Keratinocyte (primary cell): ENCODE measurements around the gene PDZD2. TPM values are rescaled to one million over a fixed set of nuclear protein-coding genes. Genes with fewer than 3 reads are reported as not detected.

ENCODE experiments used
- DNase-seq: peaks from one replicate; pipeline ENCODE4 v3.0.0-alpha.2; 2011; ENCODE audit warnings: low read depth, missing footprints, low spot score
- FAIRE-seq: peaks from 2 replicates; lab custom pipeline; 2011; peaks lifted over from hg19 to GRCh38; lab: Jason Lieb, UNC
- H2AFZ ChIP-seq: 2 replicates; pipeline ENCODE4 v1.6.0; 2012; ENCODE audit warnings: low read length, control low read depth, inconsistent platforms; ENCODE audit not compliant: control insufficient read depth
- H3K27ac ChIP-seq: 2 replicates; pipeline ENCODE4 v1.5.1; 2011; ENCODE audit warnings: low read length; ENCODE audit not compliant: control insufficient read depth, insufficient read depth
- H3K27me3 ChIP-seq: 3 replicates; pipeline ENCODE4 v1.6.0; 2011; ENCODE audit warnings: low read length; ENCODE audit not compliant: control insufficient read depth, insufficient read depth; ENCODE audit errors: extremely low read depth
- H3K36me3 ChIP-seq, 2 experiments: 2 replicates in 1 of 2; 3 replicates in 1 of 2; pipeline ENCODE4 v1.5.1; 2011; ENCODE audit warnings: low read length in 2 of 2, mild to moderate bottlenecking in 1 of 2; ENCODE audit not compliant: control insufficient read depth in 2 of 2, insufficient read depth in 2 of 2; ENCODE audit errors: extremely low read depth in 1 of 2
- H3K4me1 ChIP-seq: 3 replicates; pipeline ENCODE4 v1.5.1; 2011; ENCODE audit warnings: low read length; ENCODE audit not compliant: control insufficient read depth, insufficient read depth; ENCODE audit errors: extremely low read depth
- H3K4me2 ChIP-seq: 3 replicates; pipeline ENCODE4 v1.6.0; 2011; ENCODE audit warnings: low read depth, low read length; ENCODE audit not compliant: control insufficient read depth, insufficient read depth; ENCODE audit errors: extremely low read depth
- H3K4me3 ChIP-seq, 3 experiments: fragments of 200-600 bp in 1 of 3; sonication (generic) in 1 of 3; 2 replicates in 2 of 3; 3 replicates in 1 of 3; pipeline ENCODE4 v1.5.1; 2011 to 2016; ENCODE audit warnings: low read length in 3 of 3, mild to moderate bottlenecking in 3 of 3, control low read depth in 2 of 3, inconsistent platforms in 1 of 3, low read depth in 1 of 3, mixed read lengths in 1 of 3, mixed run types in 1 of 3, moderate library complexity in 1 of 3; ENCODE audit not compliant: control insufficient read depth in 2 of 3, insufficient read depth in 2 of 3; ENCODE audit errors: extremely low read depth in 1 of 3
- H3K79me2 ChIP-seq: 2 replicates; pipeline ENCODE4 v1.6.0; 2012; ENCODE audit warnings: low read length; ENCODE audit not compliant: control insufficient read depth, insufficient read depth
- H3K9ac ChIP-seq: 3 replicates; pipeline ENCODE4 v1.6.0; 2011; ENCODE audit warnings: low read length; ENCODE audit not compliant: control insufficient read depth, insufficient read depth; ENCODE audit errors: extremely low read depth
- H3K9me1 ChIP-seq: 3 replicates; pipeline ENCODE4 v1.6.0; 2011; ENCODE audit warnings: low read length; ENCODE audit not compliant: control insufficient read depth, insufficient read depth; ENCODE audit errors: extremely low read depth
- H3K9me3 ChIP-seq: 2 replicates; pipeline ENCODE4 v1.5.1; 2012; ENCODE audit warnings: low read depth, low read length; ENCODE audit not compliant: control insufficient read depth
- H4K20me1 ChIP-seq: 3 replicates; pipeline ENCODE4 v1.6.0; 2011; ENCODE audit warnings: low read length; ENCODE audit not compliant: control insufficient read depth, insufficient read depth; ENCODE audit errors: extremely low read depth
- EZH2 ChIP-seq: IDR thresholded peaks from one replicate; pipeline ENCODE4 v1.6.1; 2012; ENCODE audit warnings: inconsistent platforms, mild to moderate bottlenecking, low read length, moderate library complexity
- dilution Hi-C: fragments of 300-500 bp; cut with MboI; formaldehyde crosslinking; loops from one replicate; pipeline ENCODE4 v1.7.0; 2020; ENCODE audit warnings: low sequenced_read_pairs; ENCODE audit not compliant: extremely low pct_ligation_motif_present
- polyA plus RNA-seq, 5 experiments: library from polyadenylated mRNA; depleted of rRNA in 3 of 5; stranded (reverse) in 3 of 5; stranded (forward) in 1 of 5; unstranded in 1 of 5; fragments of >200 nt; gene quantifications; 1 replicate in 1 of 5; 2 replicates in 3 of 5; 3 replicates in 1 of 5; pipeline versions ENCODE4 v1.2.1 to v1.2.3, GENCODE V29; 2011 to 2012; ENCODE audit warnings: missing spikeins in 2 of 5, low read depth in 1 of 5, low replicate concordance in 1 of 5
- TF ChIP-seq, protein P1 (sequence below), 3 experiments: IDR thresholded peaks in 1 of 3; conservative IDR thresholded peaks in 1 of 3; optimal IDR thresholded peaks in 1 of 3; 2 replicates in 2 of 3; 3 replicates in 1 of 3; pipeline versions ENCODE3 to v1.5.1; 2011; ENCODE audit warnings: low read length in 3 of 3, mild to moderate bottlenecking in 3 of 3, moderate library complexity in 2 of 3, control low read depth in 1 of 3, inconsistent platforms in 1 of 3; ENCODE audit not compliant: insufficient read depth in 2 of 3; ENCODE audit errors: extremely low read depth in 1 of 3

The PDZD2 gene
- polyA plus RNA-seq, 1 donor (not counting 4 experiments of a cell fraction or from before 2014, with no cell fraction given) = 7.3 TPM

GRCh38 chr5:31625394-31625793 lies 13.5 kb upstream of the PDZD2 start:
- Histone ChIP-seq H3K4me2 (no peak overlapping the region), H4K20me1 (no peaks in the 10 kb centered on the region), H3K27ac (no peak overlapping the region), H3K4me1 (no peaks in the 10 kb centered on the region), H3K9me3 (no peaks in the 10 kb centered on the region), H2AFZ (no peak overlapping the region), H3K4me3 (no peak overlapping the region), H3K36me3 (no peaks in the 10 kb centered on the region), H3K27me3 (peaks cover 11% of the 10 kb centered on the region), H3K9me1 (no peaks in the 10 kb centered on the region), H3K79me2 (no peaks in the 10 kb centered on the region), H3K9ac (no peak overlapping the region)
- dilution Hi-C loops = no loop called here
- no peak for DNase-seq
- TF ChIP-seq, protein P1, sequence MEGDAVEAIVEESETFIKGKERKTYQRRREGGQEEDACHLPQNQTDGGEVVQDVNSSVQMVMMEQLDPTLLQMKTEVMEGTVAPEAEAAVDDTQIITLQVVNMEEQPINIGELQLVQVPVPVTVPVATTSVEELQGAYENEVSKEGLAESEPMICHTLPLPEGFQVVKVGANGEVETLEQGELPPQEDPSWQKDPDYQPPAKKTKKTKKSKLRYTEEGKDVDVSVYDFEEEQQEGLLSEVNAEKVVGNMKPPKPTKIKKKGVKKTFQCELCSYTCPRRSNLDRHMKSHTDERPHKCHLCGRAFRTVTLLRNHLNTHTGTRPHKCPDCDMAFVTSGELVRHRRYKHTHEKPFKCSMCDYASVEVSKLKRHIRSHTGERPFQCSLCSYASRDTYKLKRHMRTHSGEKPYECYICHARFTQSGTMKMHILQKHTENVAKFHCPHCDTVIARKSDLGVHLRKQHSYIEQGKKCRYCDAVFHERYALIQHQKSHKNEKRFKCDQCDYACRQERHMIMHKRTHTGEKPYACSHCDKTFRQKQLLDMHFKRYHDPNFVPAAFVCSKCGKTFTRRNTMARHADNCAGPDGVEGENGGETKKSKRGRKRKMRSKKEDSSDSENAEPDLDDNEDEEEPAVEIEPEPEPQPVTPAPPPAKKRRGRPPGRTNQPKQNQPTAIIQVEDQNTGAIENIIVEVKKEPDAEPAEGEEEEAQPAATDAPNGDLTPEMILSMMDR (optimal IDR thresholded peaks at IDR 0.05 in 1 of 3, IDR thresholded peaks at IDR 0.05 in 1 of 3, conservative IDR thresholded peaks at IDR 0.05 in 1 of 3; ENCODE audit: extremely low read depth in 1 of 3, insufficient read depth in 2 of 3, low read length in 3 of 3) = no peak
- no peak for TF ChIP-seq EZH2
- FAIRE-seq = no peak

DNA sequence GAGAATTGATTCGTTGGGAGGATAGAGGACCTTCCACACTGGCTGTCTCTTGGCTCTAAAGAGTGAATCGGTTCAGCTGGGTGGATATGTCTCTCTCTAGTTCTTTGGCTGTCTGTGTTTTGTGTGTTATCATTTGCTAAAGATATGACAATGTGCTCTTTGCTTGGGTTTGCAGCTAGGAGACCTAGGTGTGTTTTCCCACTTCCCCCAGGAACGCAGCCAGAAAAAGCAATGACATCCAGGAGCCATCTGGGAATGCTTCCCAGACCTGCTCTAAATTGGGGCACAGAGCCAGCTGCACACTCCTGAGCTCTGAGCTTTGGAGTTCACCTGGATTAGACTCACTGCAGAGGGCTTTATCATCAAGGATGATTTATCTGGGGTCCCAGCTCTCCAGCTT lies 12.8 kb upstream of the PDZD2 start:
- Histone ChIP-seq H3K4me3 (no peak overlapping the region), H2AFZ (no peak overlapping the region), H3K9ac (no peak overlapping the region), H3K27ac (no peak overlapping the region), H3K79me2 (no peaks in the 10 kb centered on the region), H3K36me3 (no peaks in the 10 kb centered on the region), H3K9me1 (no peaks in the 10 kb centered on the region), H3K4me1 (no peaks in the 10 kb centered on the region), H4K20me1 (no peaks in the 10 kb centered on the region), H3K4me2 (no peak overlapping the region), H3K9me3 (no peaks in the 10 kb centered on the region), H3K27me3 (peaks cover 11% of the 10 kb centered on the region)
- FAIRE-seq = no peak
- no peak for DNase-seq
- dilution Hi-C loops = no loop called here
- TF ChIP-seq, protein P1 (optimal IDR thresholded peaks at IDR 0.05 in 1 of 3, IDR thresholded peaks at IDR 0.05 in 1 of 3, conservative IDR thresholded peaks at IDR 0.05 in 1 of 3; ENCODE audit: extremely low read depth in 1 of 3, insufficient read depth in 2 of 3, low read length in 3 of 3) = no peak
- TF ChIP-seq EZH2 = no peak
